GM19328 (cell line): ENCODE results near the gene CCDC200.
"Not testable (repeated sequence)": the region's sequence is repeated elsewhere in the genome, so short reads cannot be mapped to it uniquely, and the experiment has no call there.

Experiments used
- ATAC-seq: cut with Tn5 transposase; IDR thresholded peaks from one replicate; pipeline ENCODE4 v1.9.1; 2021; ENCODE audit warnings: mild to moderate bottlenecking, moderate library complexity; ENCODE audit not compliant: unreplicated experiment

Gene CCDC200

GRCh38 chr17:43216762-43217613, 11.4 kb downstream of the CCDC200 start:
- no peak for ATAC-seq

- ATAC-seq, result no peak
Observed at GRCh38 chr17:43216369-43216761, 12.1 kb downstream of the CCDC200 start.

GRCh38 chr17:43215341-43215740, 13.1 kb downstream of the CCDC200 start:
- ATAC-seq, result no peak

- ATAC-seq, result no peak
Observed at GRCh38 chr17:43213545-43213944, 14.9 kb downstream of the CCDC200 start.

GRCh38 chr17:43212641-43213490, 15.6 kb downstream of the CCDC200 start:
- no peak for ATAC-seq

GRCh38 chr17:43211480-43212402, 16.7 kb downstream of the CCDC200 start, which contains the start of gene TMEM106A:
TSS of gene TMEM106A (plus strand) at chr17:43211875. CDS start at chr17:43213042, 1,167 bp downstream.
- ATAC-seq, result peak; percentile 77

- no peak for ATAC-seq
Observed at GRCh38 chr17:43211123-43211479, 17.3 kb downstream of the CCDC200 start.

GRCh38 chr17:43210576-43210975, 17.8 kb downstream of the CCDC200 start:
- ATAC-seq, result no peak

- not testable (repeated sequence) for ATAC-seq
Observed at GRCh38 chr17:43203013-43203412, 25.4 kb downstream of the CCDC200 start.

GRCh38 chr17:43200127-43200526, 28.3 kb downstream of the CCDC200 start:
- ATAC-seq, result no peak

- no peak for ATAC-seq
Observed at GRCh38 chr17:43199633-43200032, 28.8 kb downstream of the CCDC200 start.

- no peak for ATAC-seq
Observed at GRCh38 chr17:43193251-43193650, 35.2 kb downstream of the CCDC200 start.

GRCh38 chr17:43186656-43187055, 41.8 kb downstream of the CCDC200 start:
- not testable (repeated sequence) for ATAC-seq

GRCh38 chr17:43183921-43184320, 44.5 kb downstream of the CCDC200 start:
- ATAC-seq, result no peak

- no peak for ATAC-seq
Observed at GRCh38 chr17:43176119-43176570, 52.3 kb downstream of the CCDC200 start.

- ATAC-seq, result no peak
Observed at GRCh38 chr17:43175213-43176118, 53.0 kb downstream of the CCDC200 start.

GRCh38 chr17:43171586-43172487, 56.6 kb downstream of the CCDC200 start:
- ATAC-seq, result no peak
